ENCODE results near the gene ARHGDIB. TPM values are rescaled to one million over a fixed set of nuclear protein-coding genes. Genes with fewer than 3 reads are reported as not detected.

The ARHGDIB gene
- total RNA-seq, 1 donor from 2014 or later: 10.4 TPM

- no peak overlapping the region for H3K4me3 ChIP-seq (ENCODE audit: low read depth, low read length)
- H3K27me3 ChIP-seq (ENCODE audit: control insufficient read depth, insufficient read depth, low read length): no peaks in the 10 kb centered on the region
- no peaks in the 10 kb centered on the region for H3K36me3 ChIP-seq (ENCODE audit: control insufficient read depth, insufficient read depth, low read length)
- TF ChIP-seq, protein P1, sequence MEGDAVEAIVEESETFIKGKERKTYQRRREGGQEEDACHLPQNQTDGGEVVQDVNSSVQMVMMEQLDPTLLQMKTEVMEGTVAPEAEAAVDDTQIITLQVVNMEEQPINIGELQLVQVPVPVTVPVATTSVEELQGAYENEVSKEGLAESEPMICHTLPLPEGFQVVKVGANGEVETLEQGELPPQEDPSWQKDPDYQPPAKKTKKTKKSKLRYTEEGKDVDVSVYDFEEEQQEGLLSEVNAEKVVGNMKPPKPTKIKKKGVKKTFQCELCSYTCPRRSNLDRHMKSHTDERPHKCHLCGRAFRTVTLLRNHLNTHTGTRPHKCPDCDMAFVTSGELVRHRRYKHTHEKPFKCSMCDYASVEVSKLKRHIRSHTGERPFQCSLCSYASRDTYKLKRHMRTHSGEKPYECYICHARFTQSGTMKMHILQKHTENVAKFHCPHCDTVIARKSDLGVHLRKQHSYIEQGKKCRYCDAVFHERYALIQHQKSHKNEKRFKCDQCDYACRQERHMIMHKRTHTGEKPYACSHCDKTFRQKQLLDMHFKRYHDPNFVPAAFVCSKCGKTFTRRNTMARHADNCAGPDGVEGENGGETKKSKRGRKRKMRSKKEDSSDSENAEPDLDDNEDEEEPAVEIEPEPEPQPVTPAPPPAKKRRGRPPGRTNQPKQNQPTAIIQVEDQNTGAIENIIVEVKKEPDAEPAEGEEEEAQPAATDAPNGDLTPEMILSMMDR (IDR thresholded peaks at IDR 0.05; ENCODE audit: insufficient read depth, low read length, poor library complexity, severe bottlenecking): no peak
- DNase-seq (ENCODE audit: low read depth): no peak
Observed at GRCh38 chr12:14920475-14921126, 40.8 kb downstream of the ARHGDIB start.

DNA sequence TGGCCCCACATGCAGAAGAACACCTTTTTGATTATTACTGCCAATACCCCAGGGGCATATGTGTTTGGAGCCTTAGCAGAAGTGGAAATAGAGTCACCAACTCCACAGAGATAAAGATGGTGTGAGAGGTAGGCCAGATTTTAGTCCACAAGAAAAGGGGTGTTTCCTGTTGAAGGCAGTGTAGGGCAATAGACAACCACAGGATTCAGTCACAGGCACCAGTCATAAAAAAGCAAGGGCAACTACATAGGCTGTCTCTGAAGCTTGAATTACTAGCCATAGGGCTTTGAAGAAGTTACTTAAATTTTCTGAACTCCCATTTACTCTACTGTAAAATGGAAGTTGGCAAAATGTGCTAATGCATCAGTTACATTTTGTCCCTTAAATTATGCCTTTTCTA lies 41.9 kb downstream of the ARHGDIB start:
- no peaks in the 10 kb centered on the region for H3K27me3 ChIP-seq (ENCODE audit: control insufficient read depth, insufficient read depth, low read length)
- DNase-seq (ENCODE audit: low read depth): no peak
- no peaks in the 10 kb centered on the region for H3K36me3 ChIP-seq (ENCODE audit: control insufficient read depth, insufficient read depth, low read length)
- TF ChIP-seq, protein P1 (IDR thresholded peaks at IDR 0.05; ENCODE audit: insufficient read depth, low read length, poor library complexity, severe bottlenecking): no peak
- no peak overlapping the region for H3K4me3 ChIP-seq (ENCODE audit: low read depth, low read length)

- TF ChIP-seq, protein P1 (IDR thresholded peaks at IDR 0.05; ENCODE audit: insufficient read depth, low read length, poor library complexity, severe bottlenecking): no peak
- Histone ChIP-seq H3K4me3 (ENCODE audit: low read depth, low read length) (no peak overlapping the region), H3K27me3 (ENCODE audit: control insufficient read depth, insufficient read depth, low read length) (no peaks in the 10 kb centered on the region), H3K36me3 (ENCODE audit: control insufficient read depth, insufficient read depth, low read length) (no peaks in the 10 kb centered on the region)
- DNase-seq (ENCODE audit: low read depth): no peak
Observed at GRCh38 chr12:14915736-14916135, 45.7 kb downstream of the ARHGDIB start.

DNA sequence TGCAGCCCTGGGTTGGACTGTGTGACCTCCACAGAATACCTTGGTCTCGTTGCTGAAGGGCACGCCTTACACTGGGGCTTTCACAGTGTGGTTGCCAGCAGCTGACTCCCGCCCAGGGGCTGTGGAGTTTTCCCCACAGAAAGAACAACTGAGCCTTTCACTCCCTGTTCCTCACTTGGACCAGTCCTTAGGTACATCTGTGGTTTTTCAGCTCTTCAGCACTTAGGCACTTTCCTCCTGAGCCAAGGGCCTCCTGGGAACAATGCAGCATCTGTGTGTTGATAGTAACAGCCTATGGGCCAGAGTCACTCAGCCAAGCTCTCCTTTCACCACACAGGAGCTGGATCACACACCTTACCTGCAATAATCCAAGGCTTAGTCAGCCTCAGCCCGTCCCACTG lies 48.0 kb downstream of the ARHGDIB start:
- H3K36me3 ChIP-seq (ENCODE audit: control insufficient read depth, insufficient read depth, low read length): no peaks in the 10 kb centered on the region
- no peaks in the 10 kb centered on the region for H3K27me3 ChIP-seq (ENCODE audit: control insufficient read depth, insufficient read depth, low read length)
- TF ChIP-seq, protein P1 (IDR thresholded peaks at IDR 0.05; ENCODE audit: insufficient read depth, low read length, poor library complexity, severe bottlenecking): no peak
- no peak for DNase-seq (ENCODE audit: low read depth)
- no peak overlapping the region for H3K4me3 ChIP-seq (ENCODE audit: low read depth, low read length)

DNA sequence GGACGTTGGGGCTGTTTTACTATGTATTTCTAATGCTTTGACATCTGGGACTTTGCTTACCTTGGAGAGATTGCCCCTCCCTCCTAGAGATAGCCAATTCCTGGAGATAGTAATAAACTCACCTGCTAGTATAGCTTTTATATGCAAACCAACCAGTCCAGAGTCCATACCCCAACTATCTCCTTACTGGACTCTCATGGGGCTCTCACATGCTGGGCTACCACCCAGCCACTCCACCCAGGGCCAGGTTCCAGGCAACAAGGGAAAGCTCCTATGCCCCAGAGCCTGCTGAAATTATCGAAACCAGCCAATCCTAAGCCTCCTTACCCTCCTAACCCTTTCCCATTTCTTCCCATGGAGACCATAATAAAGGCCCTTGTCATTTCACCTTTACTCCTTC lies 50.3 kb downstream of the ARHGDIB start:
- no peak for DNase-seq (ENCODE audit: low read depth)
- H3K27me3 ChIP-seq (ENCODE audit: control insufficient read depth, insufficient read depth, low read length): no peaks in the 10 kb centered on the region
- H3K4me3 ChIP-seq (ENCODE audit: low read depth, low read length): no peak overlapping the region
- TF ChIP-seq, protein P1 (IDR thresholded peaks at IDR 0.05; ENCODE audit: insufficient read depth, low read length, poor library complexity, severe bottlenecking): no peak
- no peaks in the 10 kb centered on the region for H3K36me3 ChIP-seq (ENCODE audit: control insufficient read depth, insufficient read depth, low read length)

All from kidney epithelial cell (primary cell).